ENCODE results near the gene TBCE. TPM values are rescaled to one million over a fixed set of nuclear protein-coding genes. Genes with fewer than 3 reads are reported as not detected.

Gene TBCE
- total RNA-seq, 1 experiment from 2014 or later: 41.6 TPM

DNA sequence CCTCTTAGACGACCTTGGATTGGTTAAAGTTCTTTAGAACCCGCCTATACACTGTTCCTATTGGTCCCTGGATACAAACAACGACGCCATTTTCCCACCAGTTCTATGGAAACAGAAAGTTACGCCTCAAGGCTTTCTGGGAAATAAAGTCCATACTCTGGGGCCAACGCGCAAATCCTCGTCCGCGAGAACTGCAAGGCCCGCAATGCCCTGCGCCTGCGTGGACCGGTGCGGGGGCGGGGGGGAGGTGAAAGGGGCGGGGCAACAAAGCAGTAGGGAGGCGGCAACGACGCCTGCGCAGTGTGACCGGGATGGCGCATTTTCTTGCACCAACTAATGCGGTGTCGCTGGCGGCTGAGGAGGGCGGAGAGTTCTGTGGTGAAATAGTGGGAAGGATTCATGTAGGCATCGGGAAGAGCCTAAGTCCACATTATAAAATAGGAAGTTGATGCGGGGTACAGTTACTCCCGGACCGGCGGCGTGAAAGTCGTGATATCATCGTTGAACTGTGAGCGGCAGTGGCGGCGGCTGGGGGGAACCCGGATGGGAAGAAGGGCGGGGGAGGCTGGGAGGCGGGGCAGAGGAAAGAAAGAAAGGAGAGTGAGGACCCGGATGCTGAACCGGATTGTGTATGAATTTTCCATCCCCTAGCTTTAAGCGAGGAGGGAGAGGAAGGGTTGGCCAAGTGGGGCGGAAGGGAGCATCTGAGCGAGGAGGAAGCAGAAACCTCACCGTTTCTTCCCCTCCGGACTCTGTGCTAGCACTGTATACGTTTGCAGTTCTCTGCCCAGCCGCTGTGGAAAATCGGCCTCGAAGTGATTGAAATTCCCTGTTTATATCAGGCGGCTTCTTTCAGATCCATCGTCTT, 38.7 kb upstream of the TBCE start, which contains the start of gene GGPS1:
TSS of gene GGPS1 (plus strand) at position 300 of the 868 bp plus-strand sequence. CDS start 6,695 bp downstream, outside the sequence.
- no CpG with 5 or more reads among the region's 54 CpGs for WGBS (ENCODE audit: extremely low coverage, insufficient read length, low lambda C conversion rate)
- Mint-ChIP-seq H3K36me3 (ENCODE audit: insufficient read depth in 1 of 3, low read depth in 3 of 3) (peaks cover 8 to 25% (median 14%) of the 10 kb centered on the region in 3 experiments), H3K9me3 (no peaks in the 10 kb centered on the region), H3K27ac (peak within 1 kb of the TSS; percentile 76 to 93 (median 82); a peak in 3 of 7 replicates), H3K4me3 (no peak within 1 kb of the TSS), H3K4me1 (peaks cover 20 to 35% of the 10 kb centered on the region in 2 experiments), H3K27me3 (ENCODE audit: low read depth) (no peaks in the 10 kb centered on the region)
- Histone ChIP-seq H2BK5ac (ENCODE audit: insufficient read length, low read length) (peak within 1 kb of the TSS; percentile 43), H3K23ac (ENCODE audit: insufficient read length, low read depth, low read length) (no peak within 1 kb of the TSS), H3K4me1 (ENCODE audit: insufficient read depth, low read length) (no peaks in the 10 kb centered on the region), H3K18ac (ENCODE audit: insufficient read length, low read depth, low read length) (peak within 1 kb of the TSS; percentile 98), H3K9ac (ENCODE audit: extremely low read depth, insufficient read length, low read length) (peak within 1 kb of the TSS; percentile 96), H3K14ac (ENCODE audit: insufficient read depth, low read length) (peak within 1 kb of the TSS; percentile 98), H3K56ac (ENCODE audit: insufficient read length, low read depth, low read length) (peak within 1 kb of the TSS; percentile 68), H2BK15ac (ENCODE audit: low read depth, low read length) (no peak within 1 kb of the TSS), H2BK12ac (ENCODE audit: insufficient read length, low read depth, low read length) (no peak within 1 kb of the TSS), H4K5ac (ENCODE audit: insufficient read length, low read depth, low read length) (peak within 1 kb of the TSS; percentile 74), H2BK20ac (ENCODE audit: low read depth, low read length, poor library complexity, severe bottlenecking) (no peak within 1 kb of the TSS), H3K27ac (ENCODE audit: insufficient read length, low read depth, low read length) (peak within 1 kb of the TSS; percentile 90), H3K79me2 (ENCODE audit: insufficient read depth, low read length) (peaks cover 38% of the 10 kb centered on the region; the same call in 1 of the 2 replicates), H3K27me3 (ENCODE audit: insufficient read depth, low read length) (no peaks in the 10 kb centered on the region), H2BK120ac (ENCODE audit: low read depth, low read length, poor library complexity, severe bottlenecking) (no peak within 1 kb of the TSS), H3K4me2 (ENCODE audit: insufficient read depth, insufficient read length, low read length) (peak within 1 kb of the TSS; percentile 87), H2AK5ac (ENCODE audit: insufficient read length, low read length) (no peak within 1 kb of the TSS), H4K8ac (replicated peaks; ENCODE audit: insufficient read length, low read depth, low read length) (peak within 1 kb of the TSS; percentile 72), H2AFZ (ENCODE audit: low read length) (no peak within 1 kb of the TSS), H3K9me3 (ENCODE audit: control insufficient read depth, low read depth, low read length) (no peaks in the 10 kb centered on the region), H3K23me2 (ENCODE audit: insufficient read length, low read depth, low read length, poor library complexity, severe bottlenecking) (peaks cover 10% of the 10 kb centered on the region), H4K91ac (ENCODE audit: insufficient read length, low read depth, low read length) (peak within 1 kb of the TSS; percentile 76), H3K4ac (ENCODE audit: low read depth, low read length) (no peak within 1 kb of the TSS; the same call in 1 of the 2 replicates), H3T11ph (ENCODE audit: low read length) (no peak within 1 kb of the TSS), H4K20me1 (ENCODE audit: control insufficient read depth, insufficient read depth, insufficient read length) (no peaks in the 10 kb centered on the region), H3K79me1 (ENCODE audit: insufficient read depth, low read depth, low read length, poor library complexity, severe bottlenecking) (peaks cover 3% of the 10 kb centered on the region)
- TF ChIP-seq, protein P1, sequence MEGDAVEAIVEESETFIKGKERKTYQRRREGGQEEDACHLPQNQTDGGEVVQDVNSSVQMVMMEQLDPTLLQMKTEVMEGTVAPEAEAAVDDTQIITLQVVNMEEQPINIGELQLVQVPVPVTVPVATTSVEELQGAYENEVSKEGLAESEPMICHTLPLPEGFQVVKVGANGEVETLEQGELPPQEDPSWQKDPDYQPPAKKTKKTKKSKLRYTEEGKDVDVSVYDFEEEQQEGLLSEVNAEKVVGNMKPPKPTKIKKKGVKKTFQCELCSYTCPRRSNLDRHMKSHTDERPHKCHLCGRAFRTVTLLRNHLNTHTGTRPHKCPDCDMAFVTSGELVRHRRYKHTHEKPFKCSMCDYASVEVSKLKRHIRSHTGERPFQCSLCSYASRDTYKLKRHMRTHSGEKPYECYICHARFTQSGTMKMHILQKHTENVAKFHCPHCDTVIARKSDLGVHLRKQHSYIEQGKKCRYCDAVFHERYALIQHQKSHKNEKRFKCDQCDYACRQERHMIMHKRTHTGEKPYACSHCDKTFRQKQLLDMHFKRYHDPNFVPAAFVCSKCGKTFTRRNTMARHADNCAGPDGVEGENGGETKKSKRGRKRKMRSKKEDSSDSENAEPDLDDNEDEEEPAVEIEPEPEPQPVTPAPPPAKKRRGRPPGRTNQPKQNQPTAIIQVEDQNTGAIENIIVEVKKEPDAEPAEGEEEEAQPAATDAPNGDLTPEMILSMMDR (conservative IDR thresholded peaks at IDR 0.05): peak; percentile 22; the same call in 1 of the 3 replicates
- DNase-seq: peak; percentile 98
